Diencephalon (tissue), 1 donor: ENCODE data around the gene PLA2G10. TPM values are rescaled to one million over a fixed set of nuclear protein-coding genes. Genes with fewer than 3 reads are reported as not detected.

Source experiments
- small RNA-seq: library from RNA; depleted of rRNA; stranded (forward); fragments of <200 nt; gene quantifications from one replicate; pipeline ENCODE3, GENCODE V24; 2014
- total RNA-seq: library from RNA; depleted of rRNA; stranded (reverse); fragments of >200 nt; gene quantifications from one replicate; pipeline ENCODE4 v1.2.3, GENCODE V29; 2014

Gene PLA2G10
- total RNA-seq, result not detected

GRCh38 chr16:14694129-14694528 lies at the start of gene PLA2G10:
TSS of gene PLA2G10 (minus strand) at chr16:14694308. CDS start at chr16:14694229, 79 bp downstream.

GRCh38 chr16:14742273-14743128 lies 48.4 kb upstream of the PLA2G10 start, which contains the start of gene NPIPA2:
TSS of gene NPIPA2 (plus strand) at chr16:14742533. CDS start at chr16:14748066, 5,533 bp downstream.

DNA sequence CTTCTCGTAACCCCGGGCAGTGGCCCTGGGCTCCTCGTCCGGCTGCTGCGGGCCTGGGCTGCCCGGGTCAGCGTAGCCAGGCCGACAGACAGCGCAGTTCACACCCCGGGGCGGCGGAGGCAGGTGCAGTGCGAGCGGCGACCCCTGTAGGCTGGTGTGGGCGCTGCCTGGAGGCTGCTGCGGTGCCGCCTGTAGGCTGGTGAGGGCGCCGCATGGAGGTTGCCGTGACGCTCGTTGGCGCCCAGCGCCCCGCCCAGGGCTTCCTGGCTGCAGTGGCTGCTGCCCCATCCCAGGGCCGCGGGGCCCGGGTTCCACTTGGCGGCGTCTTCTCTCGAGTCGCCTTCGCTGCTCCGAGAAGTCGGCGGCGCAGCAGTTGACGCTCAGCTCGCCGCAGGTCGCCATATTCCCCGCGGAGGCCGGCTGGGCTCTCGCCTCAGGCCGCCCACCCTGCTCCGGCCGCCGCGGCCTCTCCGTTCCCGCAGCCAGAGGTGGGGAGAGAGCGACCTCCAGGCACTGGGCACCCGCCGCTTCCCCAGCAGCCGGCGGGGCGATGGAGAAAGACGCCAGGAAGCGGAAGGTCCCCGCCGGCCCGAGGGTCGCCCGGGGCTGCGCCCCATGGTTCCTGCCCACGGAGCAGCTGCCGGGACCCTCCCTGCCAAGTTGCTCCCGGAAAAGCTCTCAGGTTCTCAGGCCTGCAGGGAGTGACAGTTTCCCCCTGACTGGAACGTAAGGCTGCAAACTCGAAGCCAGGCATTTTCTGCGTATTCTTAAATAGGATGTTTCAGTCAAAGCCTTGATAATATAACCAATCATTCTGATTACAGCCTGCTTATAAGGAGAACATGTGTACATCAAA lies 9.3 kb upstream of the PLA2G10 start, which contains the start of gene NPIPA3:
TSS of gene NPIPA3 (plus strand) at position 256 of the 856 bp plus-strand sequence. CDS start 5,533 bp downstream, outside the sequence.

GRCh38 chr16:14632693-14633569 lies 61.2 kb downstream of the PLA2G10 start, which contains the start of gene BFAR:
TSS of gene BFAR (plus strand) at chr16:14632951. CDS start at chr16:14644347, 11,396 bp downstream.

GRCh38 chr16:14629919-14630619 lies 64.0 kb downstream of the PLA2G10 start, which contains the start of gene PARN:
TSS of gene PARN (minus strand) at chr16:14630260. CDS start at chr16:14630125, 135 bp downstream.

Small RNA genes lying within 50 kb of the gene (small RNA-seq; reads per million reads assigned to genes)
- not detected for gene RNU7-125P

Other genes with a start within 250 kb of the PLA2G10 start
- gene PARN, start 64.0 kb downstream of the PLA2G10 start, total RNA-seq, result 27.0 TPM
- 55.4 TPM for gene BFAR, start 61.4 kb downstream of the PLA2G10 start, total RNA-seq
- 0.69 TPM for gene NPIPA3, start 9.1 kb upstream of the PLA2G10 start, total RNA-seq
- gene NPIPA2, start 48.2 kb upstream of the PLA2G10 start, total RNA-seq, result 0.69 TPM
- 97.1 TPM for gene NOMO1, start 139.4 kb upstream of the PLA2G10 start, total RNA-seq
- 60.9 TPM for gene NPIPA1, start 243.1 kb upstream of the PLA2G10 start, total RNA-seq